Gastroesophageal sphincter (tissue), 4 donors: ENCODE data around the gene LMO4. TPM values are rescaled to one million over a fixed set of nuclear protein-coding genes. Genes with fewer than 3 reads are reported as not detected.

Experiments used
- ATAC-seq: fragments of 150-250 bp; one replicate; pipeline ENCODE4 v1.9.1; 2016; ENCODE audit warnings: mild to moderate bottlenecking, moderate library complexity
- H3K27ac ChIP-seq, 4 donors: fragments of 200-600 bp; sonication (generic) in 3 of 4; 1 replicate in 3 of 4; 2 replicates in 1 of 4; pipeline ENCODE4 v1.5.1; 2016 to 2019
- H3K27me3 ChIP-seq: fragments of 200-600 bp; sonication (generic); one replicate; pipeline ENCODE4 v1.5.1; 2019
- H3K36me3 ChIP-seq, 2 donors: fragments of 200-600 bp; sonication (generic); one replicate each; pipeline ENCODE4 v1.5.1; 2019; ENCODE audit warnings: control low read depth in 1 of 2
- H3K4me1 ChIP-seq, 3 donors: fragments of 200-600 bp; sonication (generic); 1 replicate in 2 of 3; 2 replicates in 1 of 3; pipeline ENCODE4 v1.5.1; 2016 to 2019; ENCODE audit warnings: control low read depth in 2 of 3
- H3K4me3 ChIP-seq, 2 donors: fragments of 200-600 bp; sonication (generic); one replicate each; pipeline ENCODE4 v1.5.1; 2019; ENCODE audit warnings: mild to moderate bottlenecking in 1 of 2, moderate library complexity in 1 of 2
- H3K9me3 ChIP-seq, 3 donors: fragments of 200-600 bp; sonication (generic); one replicate each; pipeline ENCODE4 v1.5.1; 2017 to 2019; ENCODE audit warnings: control low read depth in 2 of 3
- CTCF ChIP-seq, 4 experiments: fragments of 200-600 bp in 2 of 4; fragments of 450-650 bp in 2 of 4; sonication (generic) in 1 of 4; IDR thresholded peaks; one replicate each; pipeline ENCODE4 v1.5.1; 2017 to 2019; ENCODE audit warnings: antibody characterized with exemption in 4 of 4, mild to moderate bottlenecking in 2 of 4, moderate library complexity in 2 of 4
- EP300 ChIP-seq: sonication (generic); formaldehyde crosslinking; IDR thresholded peaks from one replicate; pipeline ENCODE4 v1.6.1; 2017; ENCODE audit warnings: antibody characterized with exemption, mild to moderate bottlenecking
- POLR2A ChIP-seq, 2 donors: fragments of 450-650 bp; IDR thresholded peaks; one replicate each; pipeline ENCODE4 v1.6.1; 2017; ENCODE audit warnings: antibody characterized with exemption in 2 of 2, mild to moderate bottlenecking in 2 of 2, moderate library complexity in 1 of 2
- POLR2AphosphoS5 ChIP-seq: sonication (generic); formaldehyde crosslinking; IDR thresholded peaks from one replicate; pipeline ENCODE4 v1.6.1; 2017; ENCODE audit warnings: antibody characterized with exemption
- WGBS, 2 donors: methylation state at CpG; one replicate each; pipeline ENCODE4 v1.1.5; 2018; ENCODE audit warnings: low coverage in 1 of 2; 5-methylcytosine and 5-hydroxymethylcytosine counted together
- total RNA-seq, 4 donors: library from RNA; depleted of rRNA; stranded (reverse); fragments of >200 nt; gene quantifications; one replicate each; pipeline ENCODE4 v1.1.0, GENCODE V29; 2016

The LMO4 gene
- total RNA-seq, 4 donors from 2014 or later = 44.7 to 166 (median 66.3) TPM

DNA sequence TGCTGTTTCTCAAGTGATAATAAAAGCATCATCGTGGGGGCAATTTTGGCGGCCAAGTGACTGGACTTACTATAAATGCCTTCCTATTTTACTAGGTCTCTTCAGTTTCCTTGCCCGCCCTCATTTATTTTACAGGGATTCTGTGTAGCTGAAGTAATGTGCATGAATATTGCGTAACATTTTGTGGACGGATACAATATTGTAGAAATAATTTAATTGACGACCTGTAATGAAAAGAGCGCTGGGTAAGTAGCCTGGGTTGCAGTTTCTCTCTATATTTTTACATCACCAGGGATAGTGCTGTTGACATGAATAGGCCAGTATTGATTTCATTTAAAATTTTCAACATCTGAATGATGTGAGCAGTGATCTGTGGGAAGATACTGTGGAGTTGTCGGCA lies 28.1 kb upstream of the LMO4 start:
- ATAC-seq = no peak
- Histone ChIP-seq H3K36me3 (no peaks in the 10 kb centered on the region), H3K27me3 (no peaks in the 10 kb centered on the region), H3K9me3 (no peaks in the 10 kb centered on the region), H3K27ac (no peak overlapping the region), H3K4me1 (no peaks in the 10 kb centered on the region), H3K4me3 (no peak overlapping the region)
- 90 to 97% methylated on average over 7 to 8 of the region's 8 CpGs for WGBS, 2 donors
- TF ChIP-seq CTCF (IDR thresholded peaks at IDR 0.05) (no peak), EP300 (no peak), POLR2A (IDR thresholded peaks at IDR 0.05) (no peak), POLR2AphosphoS5 (no peak)

GRCh38 chr1:87305151-87305550 lies 23.5 kb upstream of the LMO4 start:
- TF ChIP-seq EP300 (no peak), CTCF (IDR thresholded peaks at IDR 0.05) (no peak), POLR2AphosphoS5 (no peak), POLR2A (IDR thresholded peaks at IDR 0.05) (no peak)
- Histone ChIP-seq H3K27me3 (no peaks in the 10 kb centered on the region), H3K4me3 (no peak overlapping the region), H3K27ac (no peak overlapping the region), H3K4me1 (no peaks in the 10 kb centered on the region), H3K36me3 (no peaks in the 10 kb centered on the region), H3K9me3 (no peaks in the 10 kb centered on the region)
- 90 to 92% methylated on average over 1 to 5 of the region's 5 CpGs for WGBS, 2 donors
- no peak for ATAC-seq

GRCh38 chr1:87305762-87306161 lies 22.9 kb upstream of the LMO4 start:
- H3K9me3 ChIP-seq = no peaks in the 10 kb centered on the region
- TF ChIP-seq EP300 = no peak
- TF ChIP-seq CTCF (IDR thresholded peaks at IDR 0.05) = no peak
- TF ChIP-seq POLR2A (IDR thresholded peaks at IDR 0.05) = no peak
- TF ChIP-seq POLR2AphosphoS5 = no peak
- H3K36me3 ChIP-seq = no peaks in the 10 kb centered on the region

GRCh38 chr1:87307306-87307705 lies 21.4 kb upstream of the LMO4 start:
- Histone ChIP-seq H3K4me1 (no peaks in the 10 kb centered on the region), H3K9me3 (no peaks in the 10 kb centered on the region), H3K27ac (no peak overlapping the region), H3K4me3 (no peak overlapping the region), H3K27me3 (no peaks in the 10 kb centered on the region), H3K36me3 (no peaks in the 10 kb centered on the region)
- WGBS, 2 donors = 68 to 70% methylated on average over 8 of the region's 8 CpGs
- no peak for TF ChIP-seq CTCF (IDR thresholded peaks at IDR 0.05)
- no peak for TF ChIP-seq EP300
- TF ChIP-seq POLR2A (IDR thresholded peaks at IDR 0.05) = no peak
- no peak for TF ChIP-seq POLR2AphosphoS5
- ATAC-seq = no peak

More at GRCh38 chr1:87305762-87306161, 22.9 kb upstream of the LMO4 start:
- Histone ChIP-seq H3K4me3 (no peak overlapping the region), H3K27me3 (no peaks in the 10 kb centered on the region), H3K4me1 (no peaks in the 10 kb centered on the region), H3K27ac (no peak overlapping the region)
- WGBS, 2 donors = 61 to 73% methylated on average over 7 of the region's 7 CpGs
- ATAC-seq = no peak

DNA sequence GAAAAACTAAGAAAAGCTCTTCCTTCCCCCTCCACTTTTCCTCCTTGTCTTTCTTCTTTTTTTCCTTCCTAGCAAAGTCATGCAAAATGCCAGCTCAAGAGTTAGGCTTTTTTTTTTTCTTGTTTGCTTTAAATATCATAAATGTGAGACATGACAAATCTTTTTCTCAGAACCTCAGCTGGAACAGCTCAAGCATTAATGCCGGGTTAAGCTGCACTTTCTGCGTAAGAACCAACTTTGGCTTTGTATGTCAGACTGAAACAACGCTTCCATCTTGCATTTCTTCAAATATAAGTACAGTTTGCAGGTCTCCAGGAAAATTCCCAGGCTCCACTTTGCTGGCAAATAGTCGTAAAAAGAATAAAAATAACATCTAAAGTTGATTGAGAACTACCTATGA lies 20.7 kb upstream of the LMO4 start:
- no peaks in the 10 kb centered on the region for H3K36me3 ChIP-seq
- no peaks in the 10 kb centered on the region for H3K27me3 ChIP-seq
- ATAC-seq = no peak
- H3K4me1 ChIP-seq = no peaks in the 10 kb centered on the region
- H3K9me3 ChIP-seq = no peaks in the 10 kb centered on the region
- H3K4me3 ChIP-seq = no peak overlapping the region
- 55 to 69% methylated on average over 4 of the region's 4 CpGs for WGBS, 2 donors
- no peak overlapping the region for H3K27ac ChIP-seq
- TF ChIP-seq CTCF (IDR thresholded peaks at IDR 0.05) = no peak
- no peak for TF ChIP-seq EP300
- TF ChIP-seq POLR2AphosphoS5 = no peak
- TF ChIP-seq POLR2A (IDR thresholded peaks at IDR 0.05) = no peak
